ENCODE data around the gene C2CD4C.

DNA sequence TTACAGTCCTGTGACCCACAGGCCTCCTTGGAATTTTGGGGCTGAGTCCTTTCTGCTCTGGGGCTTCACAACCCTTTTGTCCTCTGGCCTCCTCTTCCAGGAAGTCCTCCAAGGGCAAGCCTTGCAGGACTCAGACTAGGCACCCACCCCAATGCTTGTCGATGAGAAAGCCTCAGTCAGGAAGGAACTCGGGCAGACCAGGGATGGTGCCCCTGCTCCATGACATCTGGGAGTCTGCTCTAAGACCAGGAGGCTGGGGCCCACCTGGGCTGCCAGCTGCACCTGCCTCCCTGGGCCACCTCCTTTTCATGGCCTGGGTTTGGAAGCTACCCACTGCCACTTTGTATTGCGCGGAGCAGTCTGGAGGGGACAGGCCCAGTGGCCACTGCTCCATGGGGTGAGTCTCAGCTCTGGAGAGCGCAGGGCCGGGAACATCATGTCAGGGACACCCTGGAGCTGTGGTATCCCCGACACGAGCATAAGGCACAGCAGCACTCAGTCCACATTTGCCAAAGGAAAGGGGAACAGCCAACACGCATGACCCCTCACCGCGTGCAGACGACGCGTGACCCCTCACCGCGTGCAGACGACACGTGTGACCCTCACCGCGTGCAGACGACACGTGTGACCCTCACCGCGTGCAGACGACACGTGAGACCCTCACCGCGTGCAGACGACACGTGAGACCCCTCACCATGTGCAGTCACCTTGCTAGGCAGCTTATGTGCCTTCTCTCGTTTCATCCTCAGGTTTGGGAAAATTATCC lies 10.8 kb downstream of the C2CD4C start:
- TF ChIP-seq, protein P1, sequence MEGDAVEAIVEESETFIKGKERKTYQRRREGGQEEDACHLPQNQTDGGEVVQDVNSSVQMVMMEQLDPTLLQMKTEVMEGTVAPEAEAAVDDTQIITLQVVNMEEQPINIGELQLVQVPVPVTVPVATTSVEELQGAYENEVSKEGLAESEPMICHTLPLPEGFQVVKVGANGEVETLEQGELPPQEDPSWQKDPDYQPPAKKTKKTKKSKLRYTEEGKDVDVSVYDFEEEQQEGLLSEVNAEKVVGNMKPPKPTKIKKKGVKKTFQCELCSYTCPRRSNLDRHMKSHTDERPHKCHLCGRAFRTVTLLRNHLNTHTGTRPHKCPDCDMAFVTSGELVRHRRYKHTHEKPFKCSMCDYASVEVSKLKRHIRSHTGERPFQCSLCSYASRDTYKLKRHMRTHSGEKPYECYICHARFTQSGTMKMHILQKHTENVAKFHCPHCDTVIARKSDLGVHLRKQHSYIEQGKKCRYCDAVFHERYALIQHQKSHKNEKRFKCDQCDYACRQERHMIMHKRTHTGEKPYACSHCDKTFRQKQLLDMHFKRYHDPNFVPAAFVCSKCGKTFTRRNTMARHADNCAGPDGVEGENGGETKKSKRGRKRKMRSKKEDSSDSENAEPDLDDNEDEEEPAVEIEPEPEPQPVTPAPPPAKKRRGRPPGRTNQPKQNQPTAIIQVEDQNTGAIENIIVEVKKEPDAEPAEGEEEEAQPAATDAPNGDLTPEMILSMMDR (IDR thresholded peaks at IDR 0.05) = no peak
- no peak for TF ChIP-seq POLR2A (IDR thresholded peaks at IDR 0.05)

Measured in adrenal gland (tissue), 5 donors.